Prostate gland (tissue), 2 donors: ENCODE data around the gene APPL2.

ENCODE experiments used
- POLR2AphosphoS5 ChIP-seq: sonication (generic); formaldehyde crosslinking; IDR thresholded peaks from one replicate; pipeline ENCODE4 v1.6.1; 2017; ENCODE audit warnings: antibody characterized with exemption
- TF ChIP-seq, protein P1 (sequence below), 4 experiments: fragments of 200-600 bp in 2 of 4; fragments of 450-650 bp in 2 of 4; sonication (generic) in 2 of 4; IDR thresholded peaks; 1 replicate in 3 of 4; 2 replicates in 1 of 4; pipeline ENCODE4 v1.5.1; 2016 to 2019; ENCODE audit warnings: antibody characterized with exemption in 4 of 4, mild to moderate bottlenecking in 2 of 4, moderate library complexity in 2 of 4

DNA sequence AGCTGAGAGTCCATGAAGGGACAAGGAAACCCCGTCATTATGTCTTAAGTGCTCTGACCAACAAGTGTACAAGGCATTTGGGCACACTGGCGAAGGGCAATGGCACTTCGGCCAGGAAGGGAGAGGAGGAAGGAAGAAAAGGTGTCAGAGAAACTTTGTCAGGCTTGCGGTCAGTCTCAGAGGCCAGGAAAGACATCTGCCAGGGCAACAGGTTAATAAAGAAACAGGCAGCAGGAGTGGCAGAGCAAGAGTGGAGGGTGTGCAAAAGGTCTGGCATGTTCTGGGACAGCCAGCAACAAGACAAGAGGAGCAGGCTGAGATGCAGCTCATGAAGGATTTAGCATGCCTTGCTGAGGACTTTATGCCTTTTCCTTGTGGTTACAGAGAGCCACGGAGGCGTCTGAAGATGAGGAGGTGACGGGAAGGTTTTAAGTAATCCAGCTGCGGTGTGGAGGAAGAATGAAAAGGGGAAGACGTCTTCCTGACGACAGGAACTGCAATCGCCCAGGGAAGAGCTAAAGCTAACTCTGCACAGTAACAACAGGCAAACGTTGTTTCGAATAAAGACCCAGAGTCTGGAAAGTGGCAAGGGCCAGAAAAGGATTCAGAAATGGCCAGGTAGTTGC is 13.1 kb downstream of the APPL2 start:
- TF ChIP-seq, protein P1, sequence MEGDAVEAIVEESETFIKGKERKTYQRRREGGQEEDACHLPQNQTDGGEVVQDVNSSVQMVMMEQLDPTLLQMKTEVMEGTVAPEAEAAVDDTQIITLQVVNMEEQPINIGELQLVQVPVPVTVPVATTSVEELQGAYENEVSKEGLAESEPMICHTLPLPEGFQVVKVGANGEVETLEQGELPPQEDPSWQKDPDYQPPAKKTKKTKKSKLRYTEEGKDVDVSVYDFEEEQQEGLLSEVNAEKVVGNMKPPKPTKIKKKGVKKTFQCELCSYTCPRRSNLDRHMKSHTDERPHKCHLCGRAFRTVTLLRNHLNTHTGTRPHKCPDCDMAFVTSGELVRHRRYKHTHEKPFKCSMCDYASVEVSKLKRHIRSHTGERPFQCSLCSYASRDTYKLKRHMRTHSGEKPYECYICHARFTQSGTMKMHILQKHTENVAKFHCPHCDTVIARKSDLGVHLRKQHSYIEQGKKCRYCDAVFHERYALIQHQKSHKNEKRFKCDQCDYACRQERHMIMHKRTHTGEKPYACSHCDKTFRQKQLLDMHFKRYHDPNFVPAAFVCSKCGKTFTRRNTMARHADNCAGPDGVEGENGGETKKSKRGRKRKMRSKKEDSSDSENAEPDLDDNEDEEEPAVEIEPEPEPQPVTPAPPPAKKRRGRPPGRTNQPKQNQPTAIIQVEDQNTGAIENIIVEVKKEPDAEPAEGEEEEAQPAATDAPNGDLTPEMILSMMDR (IDR thresholded peaks at IDR 0.05), result no peak
- no peak for TF ChIP-seq POLR2AphosphoS5
